ENCODE data around the gene IRF2BPL.

The IRF2BPL gene

GRCh38 chr14:77009014-77009413 is 19.5 kb downstream of the IRF2BPL start:
- DNase-seq = no peak

GRCh38 chr14:77008541-77008940 is 20.0 kb downstream of the IRF2BPL start:
- no peak for DNase-seq

DNA sequence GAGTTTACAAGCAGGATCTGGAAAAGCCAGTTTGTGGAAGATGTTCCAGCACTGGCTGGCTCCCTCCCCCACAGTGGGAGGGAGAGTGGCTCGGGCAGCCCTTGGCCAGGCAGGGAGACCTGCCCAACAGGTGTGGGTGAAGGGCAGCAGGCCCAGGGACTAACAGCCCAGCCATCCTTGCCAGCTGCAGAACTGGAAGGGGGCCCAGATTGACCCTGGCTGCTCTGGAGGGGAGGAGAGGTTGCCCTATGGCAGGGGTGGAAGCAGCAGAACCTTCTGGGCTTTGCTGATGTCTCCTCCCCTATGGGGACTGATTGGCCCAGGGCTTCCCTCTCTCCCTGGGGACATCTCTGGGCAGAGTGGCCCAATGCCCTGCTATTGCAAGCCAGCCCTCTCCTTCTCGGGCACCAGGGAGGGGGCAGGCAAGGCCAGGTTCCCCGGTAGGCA is 20.5 kb downstream of the IRF2BPL start:
- DNase-seq = no peak

DNA sequence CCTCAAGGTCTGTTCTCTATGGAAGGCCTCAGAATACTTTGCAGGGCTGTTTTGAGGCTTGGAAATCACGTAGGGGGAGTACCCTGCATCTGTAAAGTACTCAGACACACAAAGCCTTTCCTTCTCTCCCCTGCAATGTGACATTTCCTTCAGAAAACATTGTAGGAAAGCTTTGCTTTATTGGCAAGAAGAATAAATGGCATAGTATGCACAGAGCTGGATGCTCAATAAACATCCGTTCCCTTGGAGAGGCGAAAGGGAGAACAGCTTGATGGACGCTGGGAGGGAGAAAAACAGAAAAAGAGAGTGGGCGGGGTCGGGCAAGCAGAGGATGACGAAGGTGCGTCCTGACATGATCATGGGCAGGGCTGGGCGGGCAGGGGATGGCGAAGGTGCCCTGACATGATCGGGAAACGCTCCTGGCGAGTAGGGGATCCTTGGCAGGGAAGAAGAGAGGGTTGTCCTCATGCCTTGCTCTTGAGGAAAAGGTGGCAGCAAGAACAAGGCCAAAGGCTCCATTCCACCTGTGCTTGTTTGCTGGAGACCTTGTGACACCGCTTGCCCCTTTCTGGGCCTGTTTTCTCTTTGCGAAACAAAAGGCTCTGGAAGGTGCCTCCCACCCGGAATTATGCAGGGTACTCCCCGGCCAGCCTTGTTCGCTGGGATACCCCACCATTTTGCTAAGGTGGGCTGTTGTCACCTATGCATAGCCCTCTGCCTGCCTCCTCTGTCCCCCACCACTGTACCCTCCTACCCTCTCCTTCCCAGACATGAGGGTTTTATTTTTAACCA is 21.1 kb downstream of the IRF2BPL start:
- DNase-seq = no peak

- DNase-seq = no peak
These were observed 22.4 kb downstream of the IRF2BPL start for GRCh38 chr14:77006132-77006531.

DNA sequence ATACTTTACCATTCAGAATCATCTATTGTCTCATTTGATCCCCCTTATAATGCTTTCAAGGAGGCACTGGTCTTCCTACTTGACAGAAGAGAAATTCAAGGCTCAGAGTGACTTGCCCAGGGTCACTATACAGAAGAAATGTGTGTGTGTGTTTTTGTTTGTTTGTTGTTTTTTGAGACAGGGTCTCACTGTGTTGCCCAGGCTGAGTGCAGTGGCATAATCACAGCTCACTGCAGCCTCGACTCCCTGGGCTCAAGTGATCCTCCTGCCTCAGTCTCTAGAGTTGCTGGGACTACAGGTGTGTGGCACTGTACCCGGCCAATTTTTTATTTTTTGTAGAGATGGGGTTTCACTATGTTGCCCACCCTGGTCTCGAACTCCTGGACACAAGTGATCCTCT is 22.9 kb downstream of the IRF2BPL start:
- DNase-seq = no peak

GRCh38 chr14:77004711-77005460 is 23.6 kb downstream of the IRF2BPL start:
- DNase-seq = no peak

DNA sequence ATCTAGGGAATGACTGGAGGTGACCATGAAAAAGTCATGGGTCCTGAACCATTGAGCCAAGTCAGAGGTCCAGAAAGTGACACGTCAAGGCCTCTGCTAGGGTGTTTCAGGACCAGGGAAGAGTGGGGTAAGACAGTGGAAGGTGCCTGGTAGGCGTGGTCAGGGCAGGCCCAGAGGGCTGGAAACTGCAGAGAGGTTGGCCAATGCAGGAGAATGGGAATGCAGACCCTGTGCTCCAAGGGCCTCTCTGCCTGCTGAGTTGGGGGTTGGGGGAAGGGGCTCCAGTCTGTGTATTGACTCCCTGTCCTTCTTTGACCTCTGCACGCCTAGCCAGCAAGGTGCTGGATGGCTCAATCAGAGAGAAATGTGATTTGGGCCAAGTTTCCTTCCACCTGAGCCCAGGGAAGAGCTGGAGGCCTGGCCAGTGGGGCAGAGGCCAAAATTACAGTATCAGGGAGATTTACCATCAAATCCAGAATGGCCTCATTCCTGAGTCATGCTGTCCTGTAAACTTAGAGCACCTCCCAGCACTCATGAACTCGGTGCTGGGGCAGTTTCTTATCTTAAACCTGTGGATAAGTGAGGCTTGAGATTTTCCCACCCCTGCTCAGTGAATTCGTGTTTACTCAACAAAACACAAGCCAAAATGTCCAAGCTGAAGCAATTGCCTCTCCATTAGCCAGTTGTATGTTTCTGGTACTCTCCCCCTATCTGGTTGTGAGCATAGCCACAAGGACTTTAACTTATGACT is 24.4 kb downstream of the IRF2BPL start:
- no peak for DNase-seq

GRCh38 chr14:77002889-77003288 is 25.6 kb downstream of the IRF2BPL start:
- no peak for DNase-seq

DNA sequence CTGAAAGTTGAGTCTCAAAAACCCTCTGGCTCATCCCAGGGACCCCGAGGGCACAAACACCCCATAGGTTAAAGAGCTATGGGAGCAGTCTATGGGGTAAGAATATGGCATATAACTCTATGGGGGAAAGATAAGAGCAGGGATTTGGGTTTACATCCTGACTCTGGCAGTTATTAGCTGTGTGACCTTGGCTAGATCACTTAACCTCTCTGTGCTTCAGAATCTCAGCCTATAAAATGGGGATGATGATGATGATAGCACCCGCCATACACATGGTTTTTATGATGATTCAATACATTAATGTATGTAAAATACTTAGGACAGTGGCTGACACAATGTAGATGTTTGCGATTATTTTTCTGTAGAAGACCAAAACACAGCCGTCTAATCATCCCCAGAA is 26.2 kb downstream of the IRF2BPL start:
- no peak for DNase-seq

- no peak for DNase-seq
These were observed 27.9 kb downstream of the IRF2BPL start for GRCh38 chr14:77000340-77001270.

DNA sequence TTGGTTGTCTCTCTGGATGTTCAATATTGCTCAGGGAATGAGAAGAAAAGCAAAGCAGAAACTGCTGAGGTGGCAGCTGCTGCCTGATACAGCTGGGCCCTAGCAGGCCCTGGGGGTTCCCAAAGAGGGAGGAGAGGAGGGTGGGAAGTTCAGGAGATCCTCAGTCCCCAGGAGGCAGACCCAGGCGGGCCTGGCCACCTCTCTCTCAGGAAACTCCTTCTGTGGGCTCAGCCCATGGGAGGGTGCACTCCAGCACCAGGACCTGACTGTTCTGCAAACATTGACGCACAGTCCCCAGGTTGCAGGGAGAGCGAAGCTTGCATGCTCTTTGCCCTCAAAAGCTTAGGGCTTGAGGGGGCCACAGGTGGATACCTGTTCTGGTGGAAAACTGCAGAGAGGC is 29.6 kb downstream of the IRF2BPL start:
- DNase-seq = no peak

DNA sequence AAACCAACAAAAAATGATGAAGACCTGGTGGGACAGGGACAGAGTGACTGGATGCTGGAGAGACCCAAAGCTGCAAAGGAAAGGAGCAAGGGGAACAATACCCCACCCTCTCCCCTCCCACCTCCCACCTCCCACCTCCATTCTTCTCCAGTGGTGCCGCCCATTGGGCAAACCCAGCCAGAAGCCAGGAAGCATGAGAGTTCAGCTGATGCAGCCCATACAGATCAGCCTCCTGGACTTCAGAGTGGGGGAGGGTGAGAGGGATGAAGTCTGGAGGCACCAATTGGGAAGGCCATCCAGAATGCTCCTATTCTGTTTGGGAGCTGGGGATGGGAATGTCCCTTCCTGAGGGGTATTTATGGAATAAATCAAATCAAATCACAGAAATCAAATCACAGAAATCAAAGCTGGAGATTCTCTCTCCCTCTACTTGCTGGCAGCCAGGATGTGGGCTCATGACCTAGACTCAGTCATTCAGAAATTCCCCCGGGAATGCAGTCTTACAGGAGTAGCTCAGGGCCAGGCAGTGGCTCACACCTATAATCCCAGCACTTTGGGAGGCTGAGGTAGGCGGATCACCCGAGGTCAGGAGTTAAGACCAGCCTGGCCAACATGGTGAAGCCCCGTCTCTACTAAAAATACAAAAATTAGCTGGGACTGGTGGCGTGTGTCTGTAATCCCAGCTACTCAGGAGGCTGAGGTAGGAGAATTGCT is 31.1 kb downstream of the IRF2BPL start:
- DNase-seq = no peak

DNA sequence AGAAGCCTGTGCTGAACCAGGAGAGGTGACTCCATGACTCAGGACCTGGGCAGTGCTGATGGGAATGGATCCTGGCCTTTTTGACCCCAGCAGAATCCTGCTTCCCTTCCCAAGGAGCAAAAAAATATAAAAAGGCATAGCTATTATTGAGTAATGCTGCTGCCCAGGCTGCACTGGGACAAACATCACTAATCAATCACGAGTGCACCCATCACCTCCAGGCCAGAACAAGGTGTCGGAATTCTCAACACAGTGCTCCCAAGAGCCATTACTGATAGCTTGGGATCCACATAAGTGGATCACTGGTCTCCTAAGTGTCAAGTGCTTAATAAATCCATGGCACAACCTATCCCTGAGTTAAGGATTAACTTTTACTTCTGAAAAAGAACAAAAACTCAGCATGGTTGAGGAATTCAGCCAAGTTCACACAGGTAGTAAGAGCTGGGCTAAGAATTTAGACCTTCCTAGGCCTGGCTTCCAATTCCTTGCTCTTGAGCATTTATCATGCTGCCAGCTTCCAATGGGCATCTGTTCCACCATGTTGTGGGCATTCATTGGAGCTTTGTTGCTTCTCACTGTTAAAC is 31.9 kb downstream of the IRF2BPL start:
- DNase-seq = no peak

DNA sequence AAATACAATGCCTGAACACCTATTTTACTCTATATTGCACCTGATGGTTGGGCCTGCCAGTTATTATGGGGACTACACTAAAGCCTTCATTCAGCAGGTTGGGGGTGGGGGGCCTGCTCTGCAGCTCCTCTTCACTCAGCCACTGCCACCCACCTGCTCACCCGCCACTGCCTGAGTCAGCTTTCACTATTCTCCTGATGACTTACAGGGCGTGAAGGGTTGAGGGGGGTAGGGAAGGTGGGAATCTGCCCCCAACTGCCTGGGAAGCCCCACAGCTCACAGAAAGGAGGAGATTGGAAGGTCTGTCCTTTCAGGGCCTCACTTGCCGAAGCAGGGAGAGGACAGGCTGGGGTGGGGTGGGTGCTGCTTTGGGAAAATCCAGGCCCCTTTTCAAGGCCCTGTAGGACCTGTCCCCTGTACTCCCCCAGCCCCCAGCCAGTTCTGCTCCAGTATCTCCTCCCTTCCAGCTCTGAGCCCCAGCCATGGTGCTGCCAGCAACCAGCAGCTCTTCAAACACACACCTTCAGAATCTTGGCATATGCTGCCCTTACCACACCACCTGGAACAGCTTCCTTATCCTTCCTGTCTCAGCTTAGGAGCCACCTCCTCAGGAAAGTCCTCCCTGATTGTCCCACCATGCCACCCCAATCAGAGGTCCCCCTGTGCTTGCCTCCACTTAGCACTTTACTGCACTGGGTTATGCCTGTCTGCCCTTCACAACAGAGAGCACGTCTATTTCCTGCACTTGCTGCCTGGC is 33.1 kb downstream of the IRF2BPL start:
- peak; percentile 13 for DNase-seq

- no peak for DNase-seq
These were observed 34.8 kb downstream of the IRF2BPL start for GRCh38 chr14:76993752-76994151.

DNA sequence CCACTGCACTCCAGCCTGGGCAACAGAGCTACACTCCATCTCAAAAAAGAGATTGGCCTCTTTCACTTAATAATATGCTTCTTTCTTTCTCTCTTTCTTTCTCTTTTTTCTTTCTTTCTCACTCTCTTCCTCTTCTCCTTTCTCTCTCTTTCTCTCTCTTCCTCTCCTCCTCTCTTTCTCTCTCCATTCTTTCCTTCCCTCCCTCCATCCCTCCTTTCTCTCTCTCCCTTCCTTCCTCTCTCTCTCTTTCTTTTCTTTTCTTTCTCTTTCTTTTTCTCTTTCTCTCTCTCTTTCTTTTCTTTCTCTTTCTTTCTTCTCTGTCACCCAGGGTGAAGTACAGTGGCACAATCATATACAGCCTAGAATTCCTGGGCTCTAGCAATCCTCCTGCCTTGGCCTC is 38.4 kb downstream of the IRF2BPL start:
- no peak for DNase-seq

GRCh38 chr14:76987956-76988520 is 40.5 kb downstream of the IRF2BPL start:
- no peak for DNase-seq

DNA sequence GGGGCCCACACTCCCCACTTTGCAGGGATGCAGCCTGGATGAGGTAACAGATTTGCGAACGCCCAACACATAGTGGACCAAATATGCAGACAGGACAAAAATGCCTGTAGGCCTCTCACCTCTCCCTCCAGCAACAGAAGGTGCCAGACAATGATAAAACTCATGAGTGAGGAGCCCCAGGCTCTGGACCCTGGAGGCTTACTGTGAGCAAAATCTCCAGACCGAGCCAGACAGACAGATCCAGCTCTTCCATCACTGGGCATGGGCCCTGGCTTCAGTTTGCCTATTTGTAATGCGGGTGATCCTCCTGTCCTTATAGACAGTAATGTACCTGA is 42.3 kb downstream of the IRF2BPL start:
- DNase-seq = no peak

DNA sequence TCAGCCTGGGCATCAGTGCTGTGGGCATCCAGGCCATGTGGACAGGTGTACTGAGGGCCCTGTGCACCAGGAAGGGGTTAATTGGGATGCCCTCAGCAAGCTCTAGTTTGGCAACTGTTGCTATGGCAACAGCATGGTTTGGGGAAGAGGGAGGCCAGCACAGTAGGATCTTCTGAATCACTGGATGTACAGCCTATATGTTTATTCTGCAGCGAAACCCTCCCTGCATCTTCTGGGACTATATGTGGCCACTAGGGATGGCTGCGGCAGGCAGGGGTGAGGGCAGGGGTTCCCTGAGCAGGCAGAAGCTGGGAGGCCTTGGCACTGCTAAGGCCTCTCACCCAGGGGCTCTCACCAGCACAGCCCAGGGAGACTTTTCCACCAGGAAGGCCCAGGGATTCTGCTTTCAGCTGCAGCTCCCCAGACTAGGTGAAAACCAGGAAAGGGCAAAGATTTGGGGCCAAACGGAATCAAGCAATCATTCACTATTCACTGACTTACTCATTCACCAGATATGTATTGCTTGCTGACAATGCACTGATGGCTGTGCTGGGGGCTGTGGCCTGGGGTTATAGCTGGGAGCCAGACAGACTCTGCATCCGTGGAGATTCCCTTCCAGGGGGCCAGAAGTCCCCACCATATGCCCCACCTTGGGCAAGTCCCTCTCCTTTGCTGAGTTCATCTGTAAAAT is 42.8 kb downstream of the IRF2BPL start:
- DNase-seq = no peak
